SU-DHL-6 (cell line): ENCODE results near the gene NFIX.

Experiments used
- H2AFZ ChIP-seq: fragments of 200-600 bp; sonication (generic); 2 replicates; pipeline ENCODE4 v1.6.1; 2014; ENCODE audit warnings: low read depth, mild to moderate bottlenecking, moderate library complexity, mixed read lengths, antibody characterized with exemption, low read length; ENCODE audit not compliant: severe bottlenecking
- H3F3A ChIP-seq: fragments of 200-600 bp; shearing (Covaris generic); 2 replicates; pipeline ENCODE4 v1.6.0; 2016; ENCODE audit warnings: antibody characterized with exemption, mild to moderate bottlenecking; ENCODE audit not compliant: insufficient read depth
- H3K27ac ChIP-seq: fragments of 200-600 bp; sonication (generic); 2 replicates; pipeline ENCODE4 v1.5.1; 2016; ENCODE audit warnings: low read depth, mild to moderate bottlenecking, low read length, moderate library complexity, mixed read lengths
- H3K27me3 ChIP-seq: fragments of 200-600 bp; sonication (generic), shearing (Covaris generic); 2 replicates; pipeline ENCODE4 v1.6.0; 2014; ENCODE audit warnings: mild to moderate bottlenecking, low read length
- H3K36me3 ChIP-seq: fragments of 200-600 bp; sonication (generic); 2 replicates; pipeline ENCODE4 v1.6.1; 2014; ENCODE audit warnings: mild to moderate bottlenecking, low read length, mixed read lengths
- H3K4me2 ChIP-seq: fragments of 300-600, 200-600 bp; shearing (Covaris generic), sonication (generic); 2 replicates; pipeline ENCODE4 v1.6.0; 2014; ENCODE audit warnings: low read length, low read depth, mild to moderate bottlenecking; ENCODE audit not compliant: poor library complexity, severe bottlenecking
- H3K4me3 ChIP-seq: fragments of 200-600 bp; sonication (generic); 2 replicates; pipeline ENCODE4 v1.5.1; 2014; ENCODE audit warnings: antibody characterized with exemption, low read length, mild to moderate bottlenecking, mixed read lengths; ENCODE audit not compliant: insufficient read depth, poor library complexity, severe bottlenecking
- H3K79me2 ChIP-seq: fragments of 200-600 bp; sonication (generic); 2 replicates; pipeline ENCODE4 v1.6.1; 2014; ENCODE audit warnings: mild to moderate bottlenecking, low read length, moderate library complexity; ENCODE audit not compliant: insufficient read depth
- H3K9ac ChIP-seq: fragments of 200-600 bp; sonication (generic); 2 replicates; pipeline ENCODE4 v1.7.0; 2014; ENCODE audit warnings: mild to moderate bottlenecking, low read length
- H3K9me2 ChIP-seq: fragments of 200-600 bp; sonication (generic); replicated peaks from 2 replicates; pipeline ENCODE4 v1.6.1; 2014; ENCODE audit warnings: low read length; ENCODE audit not compliant: insufficient read depth
- H3K9me3 ChIP-seq: fragments of 200-600 bp; sonication (generic); 2 replicates; pipeline ENCODE4 v1.6.1; 2014; ENCODE audit warnings: low read length, mixed read lengths; ENCODE audit not compliant: insufficient read depth
- H4K20me1 ChIP-seq: fragments of 200-600 bp; sonication (generic); 2 replicates; pipeline ENCODE4 v1.6.1; 2014; ENCODE audit warnings: low read depth, mild to moderate bottlenecking, antibody characterized with exemption, low read length, moderate library complexity, mixed read lengths
- EZH2phosphoT487 ChIP-seq: fragments of 200-600 bp; sonication (generic), shearing (Covaris generic); conservative IDR thresholded peaks from 2 replicates; pipeline ENCODE4 v1.6.1; 2018; ENCODE audit warnings: mild to moderate bottlenecking, antibody characterized with exemption, low read length, moderate library complexity, mixed read lengths
- TF ChIP-seq, protein P1 (sequence below): fragments of 200-600 bp; sonication (generic); IDR thresholded peaks from one replicate; pipeline ENCODE4 v1.5.1; 2017; ENCODE audit warnings: antibody characterized with exemption, mild to moderate bottlenecking, low read length, moderate library complexity; ENCODE audit not compliant: insufficient read depth, poor library complexity, severe bottlenecking

The NFIX gene

DNA sequence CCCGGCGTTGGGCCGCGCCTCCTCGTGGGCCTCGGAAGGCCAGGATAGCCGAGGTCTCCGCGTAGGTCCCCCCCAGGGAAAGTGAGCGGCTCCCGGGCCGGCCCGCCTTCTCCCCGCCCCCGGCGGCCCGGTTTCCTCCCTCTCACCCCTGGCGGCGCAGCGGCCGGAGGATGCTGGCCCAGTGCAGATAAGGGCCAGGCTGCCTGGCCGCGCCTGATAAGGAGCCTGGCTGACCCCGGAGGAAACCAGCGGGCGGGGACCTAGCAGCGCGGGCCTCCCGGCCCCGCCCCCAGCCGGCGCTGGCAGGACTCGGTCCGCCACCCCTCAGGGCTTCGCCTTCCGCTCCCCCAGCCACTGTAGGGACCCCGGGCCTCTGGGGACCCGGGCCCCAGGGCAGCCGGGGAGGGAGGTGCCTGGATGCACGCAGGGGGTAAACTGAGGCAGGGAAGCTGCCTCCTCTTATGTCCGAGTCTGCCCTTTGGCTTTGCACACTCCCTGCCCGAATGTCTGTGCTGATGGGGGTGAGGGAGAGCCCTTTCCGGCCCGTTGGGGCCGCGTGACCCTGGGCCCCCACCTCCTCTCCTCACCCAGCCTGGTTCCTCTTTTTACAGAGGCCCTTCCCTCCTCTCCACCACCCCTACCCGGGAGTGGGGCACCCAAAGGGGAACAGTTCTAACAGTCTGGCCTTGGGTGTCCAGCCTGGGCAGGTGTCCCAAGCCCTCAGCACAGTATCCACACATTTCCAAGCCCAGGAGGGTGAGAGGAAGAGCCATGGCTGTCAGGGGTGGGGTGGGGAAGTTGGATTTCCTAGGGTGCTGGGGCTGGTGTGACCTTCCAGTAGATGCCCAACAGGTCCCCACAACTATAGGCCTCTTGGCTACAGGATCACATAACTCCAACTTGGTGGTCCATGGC lies 107.6 kb downstream of the NFIX start, which contains the start of gene LYL1:
LYL1 (minus strand) TSS at position 193 of the 915 bp plus-strand sequence. CDS start 1,687 bp downstream, outside the sequence.
- peak within 1 kb of the TSS; percentile 60 for H2AFZ ChIP-seq
- TF ChIP-seq, protein P1, sequence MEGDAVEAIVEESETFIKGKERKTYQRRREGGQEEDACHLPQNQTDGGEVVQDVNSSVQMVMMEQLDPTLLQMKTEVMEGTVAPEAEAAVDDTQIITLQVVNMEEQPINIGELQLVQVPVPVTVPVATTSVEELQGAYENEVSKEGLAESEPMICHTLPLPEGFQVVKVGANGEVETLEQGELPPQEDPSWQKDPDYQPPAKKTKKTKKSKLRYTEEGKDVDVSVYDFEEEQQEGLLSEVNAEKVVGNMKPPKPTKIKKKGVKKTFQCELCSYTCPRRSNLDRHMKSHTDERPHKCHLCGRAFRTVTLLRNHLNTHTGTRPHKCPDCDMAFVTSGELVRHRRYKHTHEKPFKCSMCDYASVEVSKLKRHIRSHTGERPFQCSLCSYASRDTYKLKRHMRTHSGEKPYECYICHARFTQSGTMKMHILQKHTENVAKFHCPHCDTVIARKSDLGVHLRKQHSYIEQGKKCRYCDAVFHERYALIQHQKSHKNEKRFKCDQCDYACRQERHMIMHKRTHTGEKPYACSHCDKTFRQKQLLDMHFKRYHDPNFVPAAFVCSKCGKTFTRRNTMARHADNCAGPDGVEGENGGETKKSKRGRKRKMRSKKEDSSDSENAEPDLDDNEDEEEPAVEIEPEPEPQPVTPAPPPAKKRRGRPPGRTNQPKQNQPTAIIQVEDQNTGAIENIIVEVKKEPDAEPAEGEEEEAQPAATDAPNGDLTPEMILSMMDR, result no peak
- TF ChIP-seq EZH2phosphoT487, result no peak
- H3K27me3 ChIP-seq, result no peaks in the 10 kb centered on the region
- H3K9me2 ChIP-seq, result no peaks in the 10 kb centered on the region
- H3K79me2 ChIP-seq, result peaks cover 14% of the 10 kb centered on the region
- H3K36me3 ChIP-seq, result peaks cover 13% of the 10 kb centered on the region
- peak within 1 kb of the TSS; percentile 96 for H3K9ac ChIP-seq
- peak within 1 kb of the TSS; percentile 65 for H3K4me2 ChIP-seq
- H3F3A ChIP-seq, result peaks cover 39% of the 10 kb centered on the region
- peak within 1 kb of the TSS; percentile 77 for H3K4me3 ChIP-seq
- H3K27ac ChIP-seq, result peak within 1 kb of the TSS; percentile 92
- H3K9me3 ChIP-seq, result no peaks in the 10 kb centered on the region
- no peaks in the 10 kb centered on the region for H4K20me1 ChIP-seq

DNA sequence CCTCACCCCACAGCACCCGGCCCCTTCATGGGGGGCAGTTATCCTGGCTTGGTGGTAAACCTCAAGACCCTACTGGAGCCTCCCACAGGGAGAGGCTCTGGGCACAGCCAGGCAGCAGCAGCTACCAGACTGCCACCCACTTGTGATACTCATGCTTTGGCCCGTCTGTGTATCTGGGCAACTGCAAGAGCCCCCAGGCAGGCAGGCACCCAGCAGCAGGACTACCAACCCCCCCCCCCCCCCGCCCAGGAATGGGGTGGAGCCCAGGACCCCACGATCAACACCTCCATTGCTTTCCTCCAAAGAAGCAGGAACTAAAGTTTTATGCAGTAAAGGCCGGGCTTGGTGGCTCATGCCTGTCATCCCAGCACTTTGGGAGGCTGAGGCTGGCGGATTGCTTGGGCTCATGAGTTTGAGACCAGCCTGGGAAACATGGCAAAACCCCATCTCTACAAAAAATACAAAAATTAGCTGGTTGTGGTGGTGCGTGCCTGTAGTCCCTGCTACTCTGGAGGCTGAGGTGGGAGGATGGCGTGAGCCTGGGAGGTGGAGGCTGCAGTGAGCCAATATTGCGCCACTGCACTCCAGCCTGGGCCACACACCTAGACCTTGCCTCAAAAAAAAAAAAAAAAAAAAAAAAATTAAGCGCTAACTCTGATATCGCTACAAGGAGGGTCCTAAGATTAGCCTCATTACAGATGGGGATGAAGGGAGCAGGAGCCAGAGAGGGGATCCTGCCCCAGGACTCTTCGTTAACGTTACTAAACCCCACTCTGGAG lies 108.5 kb downstream of the NFIX start:
- H3K27me3 ChIP-seq, result no peaks in the 10 kb centered on the region
- H3F3A ChIP-seq, result peaks cover 39% of the 10 kb centered on the region
- H4K20me1 ChIP-seq, result no peaks in the 10 kb centered on the region
- H3K9me2 ChIP-seq, result no peaks in the 10 kb centered on the region
- peak overlapping the region; percentile 96 for H3K9ac ChIP-seq
- peak overlapping the region; percentile 77 for H3K4me3 ChIP-seq
- H3K4me2 ChIP-seq, result peak overlapping the region; percentile 65
- peak overlapping the region; percentile 92 for H3K27ac ChIP-seq
- peaks cover 14% of the 10 kb centered on the region for H3K79me2 ChIP-seq
- H3K36me3 ChIP-seq, result peaks cover 13% of the 10 kb centered on the region
- TF ChIP-seq, protein P1, result no peak
- TF ChIP-seq EZH2phosphoT487, result no peak
- no peaks in the 10 kb centered on the region for H3K9me3 ChIP-seq
- H2AFZ ChIP-seq, result no peak overlapping the region

DNA sequence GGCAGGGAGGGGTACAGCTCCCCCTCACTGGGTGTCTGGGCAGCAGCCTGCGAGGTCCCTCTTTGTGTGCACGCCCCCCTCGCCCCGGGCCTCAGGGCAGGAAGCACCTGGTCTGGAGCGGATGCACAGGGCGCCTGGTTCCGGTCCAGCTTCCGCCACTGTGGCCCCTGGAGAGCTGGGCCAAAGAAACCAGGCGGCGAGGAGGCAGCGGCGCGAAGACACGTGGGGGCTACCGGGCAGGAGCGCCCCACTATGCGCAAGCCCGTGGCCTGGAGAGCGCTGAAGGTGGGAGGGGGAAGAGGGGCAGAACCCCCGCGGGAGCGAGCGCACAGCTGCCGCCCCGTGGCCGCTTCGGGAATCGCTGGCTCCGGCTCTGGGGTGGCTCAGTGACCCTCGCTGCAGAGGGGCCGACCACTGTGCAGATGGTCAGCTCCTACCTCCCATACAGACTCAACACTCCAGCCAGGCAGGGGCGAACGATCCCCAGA lies 109.1 kb downstream of the NFIX start:
- H3K9ac ChIP-seq, result peak overlapping the region; percentile 96
- peak overlapping the region; percentile 92 for H3K27ac ChIP-seq
- peaks cover 10% of the 10 kb centered on the region for H3K36me3 ChIP-seq
- H3K9me2 ChIP-seq, result no peaks in the 10 kb centered on the region
- H3K79me2 ChIP-seq, result peaks cover 14% of the 10 kb centered on the region
- H3K9me3 ChIP-seq, result no peaks in the 10 kb centered on the region
- H3F3A ChIP-seq, result peaks cover 39% of the 10 kb centered on the region
- H3K27me3 ChIP-seq, result no peaks in the 10 kb centered on the region
- no peaks in the 10 kb centered on the region for H4K20me1 ChIP-seq
- TF ChIP-seq, protein P1, result peak; percentile 70
- TF ChIP-seq EZH2phosphoT487, result no peak
- peak overlapping the region; percentile 0 for H2AFZ ChIP-seq
- H3K4me3 ChIP-seq, result peak overlapping the region; percentile 44
- H3K4me2 ChIP-seq, result peak overlapping the region; percentile 65
